Lower leg skin (tissue), 3 donors: ENCODE results near the gene SASH3.

Experiments
- CTCF ChIP-seq, 3 donors: fragments of 450-650 bp; IDR thresholded peaks; one replicate each; pipeline ENCODE4 v1.5.1; 2016; ENCODE audit warnings: antibody characterized with exemption in 3 of 3, mild to moderate bottlenecking in 3 of 3, moderate library complexity in 2 of 3
- POLR2A ChIP-seq, 2 donors: fragments of 450-650 bp; IDR thresholded peaks; one replicate each; pipeline ENCODE4 v1.6.1; 2016 to 2017; ENCODE audit warnings: antibody characterized with exemption in 2 of 2, mild to moderate bottlenecking in 1 of 2, moderate library complexity in 1 of 2

DNA sequence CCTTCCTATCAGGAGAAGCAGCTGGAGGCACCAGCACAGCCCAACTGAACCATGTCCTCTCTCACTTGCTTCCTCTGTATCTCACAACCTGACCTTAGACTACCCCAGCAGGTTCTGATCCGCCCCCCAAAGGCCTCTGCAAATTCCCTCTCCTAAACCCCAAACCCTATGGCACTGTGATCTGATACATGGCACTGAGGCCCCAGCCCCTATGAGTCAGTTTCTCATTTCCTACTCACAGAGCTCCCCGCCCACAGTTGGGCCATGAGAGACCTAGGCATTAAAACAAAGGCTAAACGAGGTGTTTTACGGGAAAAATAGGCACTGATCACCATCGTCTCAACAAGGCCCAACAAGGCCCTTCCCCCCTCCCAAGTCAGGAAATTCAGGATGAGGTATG, 19.1 kb downstream of the SASH3 start:
- TF ChIP-seq CTCF (IDR thresholded peaks at IDR 0.05): no peak
- TF ChIP-seq POLR2A (IDR thresholded peaks at IDR 0.05): no peak
